Fibroblast of lung (primary cell): Measurements from ENCODE around the gene COQ4. TPM values are rescaled to one million over a fixed set of nuclear protein-coding genes. Genes with fewer than 3 reads are reported as not detected.

ENCODE experiments used
- DNase-seq, 2 donors: peaks; one replicate each; pipeline versions ENCODE4 v3.0.0 to v3.0.0-alpha.2; 2010; ENCODE audit warnings: low read depth in 2 of 2
- H2AFZ ChIP-seq: 2 replicates; pipeline ENCODE4 v1.5.1; 2012; ENCODE audit warnings: low read length, control low read depth, inconsistent platforms
- H3K27ac ChIP-seq: 2 replicates; pipeline ENCODE4 v1.5.1; 2011; ENCODE audit warnings: low read length, control low read depth; ENCODE audit not compliant: insufficient read depth
- H3K27me3 ChIP-seq: 2 replicates; pipeline ENCODE4 v1.5.1; 2011; ENCODE audit warnings: mild to moderate bottlenecking, low read length; ENCODE audit not compliant: control insufficient read depth, insufficient read depth
- H3K36me3 ChIP-seq: 2 replicates; pipeline ENCODE4 v1.5.1; 2011; ENCODE audit warnings: low read length; ENCODE audit not compliant: control insufficient read depth, insufficient read depth
- H3K4me1 ChIP-seq: 2 replicates; pipeline ENCODE4 v1.5.1; 2011; ENCODE audit warnings: low read length; ENCODE audit not compliant: control insufficient read depth, insufficient read depth; ENCODE audit errors: extremely low read depth
- H3K4me2 ChIP-seq: 2 replicates; pipeline ENCODE4 v1.5.1; 2011; ENCODE audit warnings: low read length, control low read depth; ENCODE audit not compliant: insufficient read depth; ENCODE audit errors: extremely low read depth
- H3K4me3 ChIP-seq, 4 experiments: fragments of 200-600 bp in 1 of 4; sonication (generic) in 1 of 4; replicated peaks in 1 of 4; 2 replicates each; pipeline ENCODE4 v1.5.1; 2011 to 2016; ENCODE audit warnings: low read length in 4 of 4, low read depth in 3 of 4, mild to moderate bottlenecking in 3 of 4, control low read depth in 2 of 4, inconsistent platforms in 1 of 4, mixed read lengths in 1 of 4; ENCODE audit not compliant: insufficient read depth in 1 of 4; ENCODE audit errors: control extremely low read depth in 1 of 4
- H3K79me2 ChIP-seq: 2 replicates; pipeline ENCODE4 v1.5.1; 2012; ENCODE audit warnings: mild to moderate bottlenecking, low read length, inconsistent platforms; ENCODE audit not compliant: control insufficient read depth, insufficient read depth
- H3K9ac ChIP-seq: 2 replicates; pipeline ENCODE4 v1.5.1; 2011; ENCODE audit warnings: mild to moderate bottlenecking, low read length, control low read depth; ENCODE audit not compliant: insufficient read depth
- H3K9me3 ChIP-seq: 2 replicates; pipeline ENCODE4 v1.5.1; 2012; ENCODE audit warnings: low read depth, low read length; ENCODE audit not compliant: control insufficient read depth, insufficient read depth
- H4K20me1 ChIP-seq: 2 replicates; pipeline ENCODE4 v1.5.1; 2011; ENCODE audit warnings: low read length; ENCODE audit not compliant: control insufficient read depth, insufficient read depth; ENCODE audit errors: extremely low read depth
- EZH2 ChIP-seq: IDR thresholded peaks from 2 replicates; pipeline ENCODE4 v1.5.1; 2012; ENCODE audit warnings: low read length, control low read depth, mild to moderate bottlenecking; ENCODE audit errors: missing control alignments
- polyA plus RNA-seq, 2 donors: library from polyadenylated mRNA; depleted of rRNA in 1 of 2; stranded (reverse) in 1 of 2; unstranded in 1 of 2; fragments of >200 nt; gene quantifications; 2 replicates each; pipeline ENCODE4 v1.2.1, GENCODE V29; 2011 to 2012; ENCODE audit warnings: missing spikeins in 1 of 2
- total RNA-seq: library from RNA; depleted of rRNA; stranded (reverse); fragments of >200 nt; gene quantifications from 2 replicates; pipeline ENCODE4 v1.2.1, GENCODE V29; 2014
- TF ChIP-seq, protein P1 (sequence below), 2 donors: IDR thresholded peaks in 1 of 2; conservative IDR thresholded peaks in 1 of 2; 1 replicate in 1 of 2; 2 replicates in 1 of 2; pipeline ENCODE4 v1.5.1; 2011 to 2012; ENCODE audit warnings: low read length in 2 of 2, control low read depth in 1 of 2, inconsistent platforms in 1 of 2, low read depth in 1 of 2, mild to moderate bottlenecking in 1 of 2

COQ4 gene
- total and polyA plus RNA-seq, 2 donors (not counting 1 experiment from before 2014, with no cell fraction given) = 11.2 to 18.7 TPM

DNA sequence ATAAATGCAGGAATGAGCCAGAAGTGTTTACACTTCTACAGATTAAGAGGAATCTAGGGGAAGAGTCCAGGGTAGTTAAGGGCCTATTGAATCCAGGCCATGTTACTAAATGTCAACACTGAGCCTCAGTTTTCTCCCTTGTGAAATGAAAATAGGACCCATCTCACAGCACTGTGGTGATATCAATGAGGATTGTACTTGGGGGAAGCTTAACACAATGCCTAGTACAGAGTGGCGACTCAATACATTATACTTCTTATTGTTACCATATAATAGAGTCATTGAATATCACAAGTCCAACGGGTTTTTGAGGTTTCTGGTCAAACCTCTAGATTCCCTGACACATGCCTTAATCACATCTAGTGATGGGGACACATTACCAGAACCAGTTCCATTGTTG, 5.0 kb upstream of the COQ4 start:
- no peak overlapping the region for H3K4me3 ChIP-seq
- no peak overlapping the region for H3K4me2 ChIP-seq
- H3K4me1 ChIP-seq = peaks cover 3% of the 10 kb centered on the region
- TF ChIP-seq, protein P1, sequence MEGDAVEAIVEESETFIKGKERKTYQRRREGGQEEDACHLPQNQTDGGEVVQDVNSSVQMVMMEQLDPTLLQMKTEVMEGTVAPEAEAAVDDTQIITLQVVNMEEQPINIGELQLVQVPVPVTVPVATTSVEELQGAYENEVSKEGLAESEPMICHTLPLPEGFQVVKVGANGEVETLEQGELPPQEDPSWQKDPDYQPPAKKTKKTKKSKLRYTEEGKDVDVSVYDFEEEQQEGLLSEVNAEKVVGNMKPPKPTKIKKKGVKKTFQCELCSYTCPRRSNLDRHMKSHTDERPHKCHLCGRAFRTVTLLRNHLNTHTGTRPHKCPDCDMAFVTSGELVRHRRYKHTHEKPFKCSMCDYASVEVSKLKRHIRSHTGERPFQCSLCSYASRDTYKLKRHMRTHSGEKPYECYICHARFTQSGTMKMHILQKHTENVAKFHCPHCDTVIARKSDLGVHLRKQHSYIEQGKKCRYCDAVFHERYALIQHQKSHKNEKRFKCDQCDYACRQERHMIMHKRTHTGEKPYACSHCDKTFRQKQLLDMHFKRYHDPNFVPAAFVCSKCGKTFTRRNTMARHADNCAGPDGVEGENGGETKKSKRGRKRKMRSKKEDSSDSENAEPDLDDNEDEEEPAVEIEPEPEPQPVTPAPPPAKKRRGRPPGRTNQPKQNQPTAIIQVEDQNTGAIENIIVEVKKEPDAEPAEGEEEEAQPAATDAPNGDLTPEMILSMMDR (conservative IDR thresholded peaks at IDR 0.05 in 1 of 2, IDR thresholded peaks at IDR 0.05 in 1 of 2; ENCODE audit: low read depth in 1 of 2, low read length in 2 of 2) = no peak
- TF ChIP-seq EZH2 = no peak
- H3K27ac ChIP-seq = no peak overlapping the region
- H3K9ac ChIP-seq = no peak overlapping the region
- H3K36me3 ChIP-seq = peaks cover 4% of the 10 kb centered on the region
- DNase-seq = no peak
- no peaks in the 10 kb centered on the region for H3K27me3 ChIP-seq
- no peaks in the 10 kb centered on the region for H4K20me1 ChIP-seq
- no peaks in the 10 kb centered on the region for H3K9me3 ChIP-seq
- H2AFZ ChIP-seq = no peak overlapping the region
- H3K79me2 ChIP-seq = peaks cover 6% of the 10 kb centered on the region

DNA sequence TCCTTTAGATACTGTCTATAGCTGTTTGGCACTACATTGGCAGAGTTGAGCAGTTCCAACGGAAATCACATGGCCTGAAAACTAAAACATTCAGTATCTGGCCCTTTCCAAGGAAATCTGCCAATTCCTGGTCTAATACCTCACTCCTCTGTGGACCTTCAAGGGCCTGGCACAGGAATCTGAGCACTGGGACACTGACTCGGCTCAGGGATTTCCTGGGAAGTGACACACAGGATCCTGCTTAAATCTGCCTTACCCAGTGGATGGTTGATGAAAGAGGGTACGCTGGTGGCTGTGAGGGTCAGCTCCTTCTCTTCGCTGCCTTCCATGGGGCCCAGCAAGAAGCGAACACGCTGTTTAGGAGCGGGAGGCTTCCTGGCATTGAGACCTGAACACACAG, 1.3 kb upstream of the COQ4 start:
- Histone ChIP-seq H3K27me3 (no peaks in the 10 kb centered on the region), H3K36me3 (peaks cover 12% of the 10 kb centered on the region), H3K4me3 (peak overlapping the region; percentile 82 to 89 (median 88)), H3K4me1 (peaks cover 9% of the 10 kb centered on the region), H3K27ac (no peak overlapping the region), H4K20me1 (no peaks in the 10 kb centered on the region), H3K79me2 (peaks cover 29% of the 10 kb centered on the region), H3K9me3 (no peaks in the 10 kb centered on the region), H3K4me2 (peak overlapping the region; percentile 73), H2AFZ (no peak overlapping the region), H3K9ac (no peak overlapping the region)
- DNase-seq = no peak
- no peak for TF ChIP-seq EZH2
- TF ChIP-seq, protein P1 (conservative IDR thresholded peaks at IDR 0.05 in 1 of 2, IDR thresholded peaks at IDR 0.05 in 1 of 2; ENCODE audit: low read depth in 1 of 2, low read length in 2 of 2) = no peak

DNA sequence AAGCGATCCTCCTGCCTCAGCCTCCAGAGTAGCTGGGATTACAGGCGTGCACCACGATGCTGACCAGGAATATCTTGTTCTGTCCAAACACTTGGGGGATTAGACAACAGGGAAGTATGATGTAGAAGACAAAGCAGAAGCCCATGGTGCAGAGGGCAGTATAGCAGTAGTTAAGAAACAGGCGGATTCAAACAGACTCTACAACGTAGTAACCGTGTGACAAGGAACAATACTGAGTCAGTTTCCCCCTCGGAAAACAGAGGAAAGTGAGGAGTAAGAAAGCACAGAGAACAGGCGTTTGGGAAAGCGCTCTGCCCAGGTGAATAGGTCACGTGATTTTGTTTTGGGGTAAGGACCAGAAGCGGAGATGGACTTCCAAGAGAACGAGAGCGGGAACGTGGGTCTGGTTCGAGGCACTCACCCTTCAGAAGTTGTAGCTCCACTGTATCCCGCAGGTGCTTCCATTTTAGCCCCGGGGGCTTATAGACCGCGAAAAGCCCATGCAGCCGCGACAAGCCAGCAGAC, 698 bp upstream of the COQ4 start:
- Histone ChIP-seq H4K20me1 (no peaks in the 10 kb centered on the region), H3K79me2 (peaks cover 29% of the 10 kb centered on the region), H3K9me3 (no peaks in the 10 kb centered on the region), H3K36me3 (peaks cover 10% of the 10 kb centered on the region), H3K4me2 (peak overlapping the region; percentile 73), H3K9ac (peak overlapping the region; percentile 63), H2AFZ (peak overlapping the region; percentile 89), H3K4me1 (peaks cover 9% of the 10 kb centered on the region), H3K4me3 (peak overlapping the region; percentile 82 to 89 (median 88)), H3K27ac (peak overlapping the region; percentile 21), H3K27me3 (no peaks in the 10 kb centered on the region)
- TF ChIP-seq, protein P1 (conservative IDR thresholded peaks at IDR 0.05 in 1 of 2, IDR thresholded peaks at IDR 0.05 in 1 of 2; ENCODE audit: low read depth in 1 of 2, low read length in 2 of 2) = no peak
- no peak for TF ChIP-seq EZH2
- no peak for DNase-seq
